Fibroblast of villous mesenchyme (primary cell): Measurements from ENCODE around the gene KCNK17. TPM values are rescaled to one million over a fixed set of nuclear protein-coding genes. Genes with fewer than 3 reads are reported as not detected.

Source experiments
- DNase-seq: peaks from one replicate; pipeline ENCODE4 v3.0.0-alpha.2; 2010; ENCODE audit warnings: low read depth
- H3K4me3 ChIP-seq: 2 replicates; pipeline ENCODE4 v1.5.1; 2011; ENCODE audit warnings: low read depth, mild to moderate bottlenecking, low read length
- total RNA-seq: library from RNA; depleted of rRNA; stranded (reverse); fragments of >200 nt; gene quantifications from 2 replicates; pipeline ENCODE4 v1.2.3, GENCODE V29; 2012
- TF ChIP-seq, protein P1 (sequence below): IDR thresholded peaks from 2 replicates; pipeline ENCODE4 v1.5.1; 2012; ENCODE audit warnings: low read depth, mild to moderate bottlenecking, low read length; ENCODE audit not compliant: insufficient read depth

KCNK17 gene
- total RNA-seq, 1 donor, result not detected

DNA sequence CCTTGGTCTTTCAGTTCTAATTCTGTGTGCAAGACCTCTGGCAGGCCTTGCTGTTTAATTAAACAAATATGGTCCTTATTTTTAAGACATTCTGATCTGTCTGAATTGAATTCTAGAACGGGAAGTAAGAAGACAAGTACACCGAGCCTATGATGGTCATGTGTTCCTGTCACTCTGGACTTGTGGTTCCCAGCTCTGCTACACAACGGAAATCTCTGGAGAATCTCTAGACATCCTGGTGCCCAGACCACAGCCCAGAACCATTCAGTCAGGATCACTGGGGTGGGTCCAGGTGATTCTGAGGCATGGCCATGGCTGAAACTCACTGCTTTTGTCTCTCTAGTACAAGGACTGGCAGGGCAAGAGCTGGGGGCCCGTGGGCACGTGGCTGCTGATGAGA lies 24.2 kb upstream of the KCNK17 start:
- TF ChIP-seq, protein P1, sequence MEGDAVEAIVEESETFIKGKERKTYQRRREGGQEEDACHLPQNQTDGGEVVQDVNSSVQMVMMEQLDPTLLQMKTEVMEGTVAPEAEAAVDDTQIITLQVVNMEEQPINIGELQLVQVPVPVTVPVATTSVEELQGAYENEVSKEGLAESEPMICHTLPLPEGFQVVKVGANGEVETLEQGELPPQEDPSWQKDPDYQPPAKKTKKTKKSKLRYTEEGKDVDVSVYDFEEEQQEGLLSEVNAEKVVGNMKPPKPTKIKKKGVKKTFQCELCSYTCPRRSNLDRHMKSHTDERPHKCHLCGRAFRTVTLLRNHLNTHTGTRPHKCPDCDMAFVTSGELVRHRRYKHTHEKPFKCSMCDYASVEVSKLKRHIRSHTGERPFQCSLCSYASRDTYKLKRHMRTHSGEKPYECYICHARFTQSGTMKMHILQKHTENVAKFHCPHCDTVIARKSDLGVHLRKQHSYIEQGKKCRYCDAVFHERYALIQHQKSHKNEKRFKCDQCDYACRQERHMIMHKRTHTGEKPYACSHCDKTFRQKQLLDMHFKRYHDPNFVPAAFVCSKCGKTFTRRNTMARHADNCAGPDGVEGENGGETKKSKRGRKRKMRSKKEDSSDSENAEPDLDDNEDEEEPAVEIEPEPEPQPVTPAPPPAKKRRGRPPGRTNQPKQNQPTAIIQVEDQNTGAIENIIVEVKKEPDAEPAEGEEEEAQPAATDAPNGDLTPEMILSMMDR, result no peak
- no peak for DNase-seq
- H3K4me3 ChIP-seq, result no peak overlapping the region

- DNase-seq, result no peak
- no peak overlapping the region for H3K4me3 ChIP-seq
- TF ChIP-seq, protein P1, result no peak
Measured at GRCh38 chr6:39335780-39336545, 21.7 kb upstream of the KCNK17 start.

DNA sequence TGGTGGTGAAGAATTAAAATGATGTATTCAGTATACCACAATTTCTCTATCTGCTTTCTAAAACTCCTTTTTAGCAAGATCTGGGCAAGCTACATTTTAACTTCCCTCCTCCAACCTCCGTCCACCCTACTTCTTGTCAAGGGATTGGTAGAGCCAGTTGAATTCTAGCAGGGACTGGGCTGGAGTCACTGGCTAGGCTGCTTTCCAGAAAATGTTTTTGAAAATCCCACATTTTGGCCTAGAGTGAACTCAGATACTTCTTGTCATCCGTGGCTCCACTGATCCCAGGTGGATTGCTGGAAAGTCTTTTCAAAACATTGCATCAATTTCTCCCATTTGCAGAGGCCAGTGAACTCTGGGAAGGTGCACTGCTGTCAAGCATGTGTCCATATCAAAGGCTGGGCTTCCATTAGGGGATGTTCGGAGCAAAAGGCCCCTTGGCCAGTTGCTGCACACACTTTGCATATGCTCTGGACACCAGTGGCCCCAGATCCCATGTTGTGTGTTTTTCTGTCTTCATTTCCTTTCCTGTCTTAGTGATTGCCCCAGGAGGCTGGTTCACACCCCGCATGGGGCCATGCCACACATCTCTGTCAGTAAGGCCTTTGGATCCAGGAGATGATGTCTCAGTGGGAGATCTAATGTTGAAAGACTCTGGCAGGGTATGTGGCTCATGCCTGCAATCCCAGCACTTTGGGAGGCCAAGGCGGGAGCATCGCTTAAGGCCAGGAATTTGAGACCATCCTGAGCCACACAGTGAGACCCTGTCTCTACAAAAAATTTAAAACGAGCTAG lies 19.6 kb upstream of the KCNK17 start:
- TF ChIP-seq, protein P1, result no peak
- no peak overlapping the region for H3K4me3 ChIP-seq
- no peak for DNase-seq

GRCh38 chr6:39330476-39330875 lies 16.3 kb upstream of the KCNK17 start:
- DNase-seq, result no peak
- TF ChIP-seq, protein P1, result no peak
- H3K4me3 ChIP-seq, result no peak overlapping the region

DNA sequence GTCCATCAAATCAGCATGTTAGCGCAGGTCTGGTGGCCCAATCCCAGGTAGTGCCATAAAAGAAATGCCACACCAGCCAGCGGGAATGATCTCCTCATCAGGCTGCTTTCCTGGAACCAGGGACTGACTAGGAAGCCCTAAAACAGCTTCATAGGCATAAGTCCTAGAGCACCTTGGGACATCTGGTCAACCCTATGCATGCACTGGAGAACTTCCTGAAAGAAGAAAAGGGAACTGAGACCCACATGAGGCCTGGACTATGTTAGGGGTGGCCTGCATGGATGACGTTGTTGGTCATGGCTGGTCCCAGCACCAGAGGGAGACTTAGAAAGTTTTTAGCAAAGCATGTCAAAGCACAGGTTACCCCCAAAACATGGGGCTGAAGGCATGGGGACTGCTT lies 15.8 kb upstream of the KCNK17 start:
- DNase-seq, result no peak
- no peak overlapping the region for H3K4me3 ChIP-seq
- TF ChIP-seq, protein P1, result no peak

DNA sequence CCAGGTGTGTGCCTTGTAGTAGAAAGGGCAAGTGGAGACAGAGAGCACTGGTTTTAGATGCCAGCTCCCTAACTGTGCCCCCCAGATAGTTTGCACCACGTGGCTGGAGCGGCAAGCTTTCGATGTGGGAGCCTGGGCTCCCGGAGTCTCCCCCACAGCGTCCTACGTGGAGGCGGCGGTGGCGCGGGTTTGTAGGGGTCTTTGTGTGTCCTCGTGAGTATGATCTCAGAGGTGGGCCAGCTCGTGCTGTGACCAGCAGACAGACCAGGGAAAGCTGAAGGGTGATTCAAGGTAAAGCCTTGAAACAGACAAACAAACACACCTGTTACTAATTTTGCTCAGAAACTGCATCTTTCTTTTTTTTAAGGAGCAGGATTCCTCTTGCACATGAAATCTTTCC lies 13.8 kb upstream of the KCNK17 start:
- no peak overlapping the region for H3K4me3 ChIP-seq
- TF ChIP-seq, protein P1, result no peak
- no peak for DNase-seq
